Psoas muscle (tissue), 8 donors: ENCODE data around the gene LONRF2. TPM values are rescaled to one million over a fixed set of nuclear protein-coding genes. Genes with fewer than 3 reads are reported as not detected.

Experiments
- ATAC-seq, 4 donors: fragments of 200-7000 bp; cut with Tn5 transposase; one replicate each; pipeline ENCODE4 v1.9.1; 2020; ENCODE audit warnings: moderate library complexity in 3 of 4, mild to moderate bottlenecking in 2 of 4
- DNase-seq, 2 donors: peaks; one replicate each; pipeline ENCODE4 v3.0.0-alpha.2; 2020
- H3K27ac ChIP-seq: fragments of 200-600 bp; one replicate; pipeline ENCODE4 v1.8.0; 2022
- H3K27me3 ChIP-seq, 3 donors: fragments of 200-600 bp in 1 of 3; one replicate each; pipeline versions ENCODE4 v1.6.1 to v1.8.0; 2013 to 2022; ENCODE audit warnings: low read length in 2 of 3, mild to moderate bottlenecking in 2 of 3, moderate library complexity in 1 of 3; ENCODE audit not compliant: insufficient read depth in 3 of 3
- H3K36me3 ChIP-seq, 2 donors: fragments of 200-600 bp in 1 of 2; one replicate each; pipeline versions ENCODE4 v1.6.1 to v1.8.0; 2013 to 2022; ENCODE audit warnings: low read depth in 1 of 2, mild to moderate bottlenecking in 1 of 2, moderate library complexity in 1 of 2; ENCODE audit not compliant: insufficient read depth in 1 of 2
- H3K4me1 ChIP-seq: fragments of 200-600 bp; one replicate; pipeline ENCODE4 v1.8.0; 2022
- H3K4me3 ChIP-seq: fragments of 200-600 bp; one replicate; pipeline ENCODE4 v1.8.0; 2022; ENCODE audit warnings: mild to moderate bottlenecking
- H3K9me3 ChIP-seq: fragments of 200-600 bp; one replicate; pipeline ENCODE4 v1.8.0; 2022
- CTCF ChIP-seq: fragments of 200-600 bp; IDR thresholded peaks from one replicate; pipeline ENCODE4 v1.8.0; 2022; ENCODE audit warnings: antibody characterized with exemption
- WGBS, 3 donors: extraction: QIAGEN DNeasy Blood & Tissue Kit; methylation state at CpG; one replicate each; pipeline versions ENCODE4 v1.1.6 to v1.1.7; 2013; 5-methylcytosine and 5-hydroxymethylcytosine counted together
- intact Hi-C, 2 donors: fragments of 100-400 bp; cut with DNase I; formaldehyde crosslinking; loops; one replicate each; pipeline versions ENCODE4 v1.11.0 to v1.14.2; 2022
- polyA plus RNA-seq, 3 donors: library from polyadenylated mRNA; stranded (reverse); fragments of 200-250 nt; gene quantifications; one replicate each; pipeline ENCODE4 v1.2.3, GENCODE V29; 2013
- total RNA-seq, 4 donors: library from RNA; stranded (reverse); fragmentation: NEBNext Ultra II Directional in 2 of 4; extraction: Animal tissue kit (Norgen Biotek cat#: 25700) in 2 of 4; gene quantifications; one replicate each; pipeline versions ENCODE4 v1.2.1 to v1.2.4, GENCODE V29; 2021 to 2023
- donor health status: healthy with polysubstance abuse.
- donor health status: DM: no; HTN: no; CAD: no; lungs with moderate emphysema.
- donor health status: Bipolar disorder and iron deficiency.
- donor health status: healthy.
- donor health status: DM: yes; HTN: yes; CAD: no.
- donor health status: DM: no; HTN: no; CAD: no.
- donor health status: DM: no; HTN: no; CAD: no.
- donor health status: DM: yes; HTN: yes; CAD: no.

LONRF2 gene
- total and polyA plus RNA-seq, 7 donors: 0.22 to 11.5 (median 5.7) TPM

GRCh38 chr2:100237770-100238169 is 84.5 kb downstream of the LONRF2 start:
- H3K27me3 ChIP-seq: no peaks in the 10 kb centered on the region
- no peak for TF ChIP-seq CTCF
- H3K36me3 ChIP-seq: no peaks in the 10 kb centered on the region
- ATAC-seq (no peak), DNase-seq (no peak)
- H3K4me1 ChIP-seq: peaks cover 3% of the 10 kb centered on the region
- no peak overlapping the region for H3K27ac ChIP-seq
- WGBS, 3 donors: 73 to 83% (median 81%) methylated on average over 8 of the region's 8 CpGs
- no peak overlapping the region for H3K4me3 ChIP-seq
- no peaks in the 10 kb centered on the region for H3K9me3 ChIP-seq
- intact Hi-C loops: loop anchor here in 1 of 2 donors (5.0 kb wide), 1 partner anchor 55 kb away; no protein-coding TSS in a partner anchor

- TF ChIP-seq CTCF: no peak
- DNase-seq: no peak
- WGBS, 3 donors: 79 to 85% (median 80%) methylated on average over 10 of the region's 10 CpGs
- Histone ChIP-seq H3K4me3 (no peak overlapping the region), H3K36me3 (no peaks in the 10 kb centered on the region), H3K27ac (no peak overlapping the region), H3K27me3 (no peaks in the 10 kb centered on the region), H3K9me3 (no peaks in the 10 kb centered on the region), H3K4me1 (peaks cover 3% of the 10 kb centered on the region)
- intact Hi-C loops: loop anchor here in 1 of 2 donors (5.0 kb wide), 1 partner anchor 55 kb away; no protein-coding TSS in a partner anchor
- no peak for ATAC-seq
These were observed 85.1 kb downstream of the LONRF2 start for GRCh38 chr2:100237163-100237562.

- H3K9me3 ChIP-seq: no peaks in the 10 kb centered on the region
- no peak overlapping the region for H3K4me3 ChIP-seq
- peaks cover 3% of the 10 kb centered on the region for H3K4me1 ChIP-seq
- intact Hi-C loops: loop anchor here in 1 of 2 donors (5.0 kb wide), 1 partner anchor 54 kb away; no protein-coding TSS in a partner anchor
- ATAC-seq (no peak), DNase-seq (no peak)
- no peak for TF ChIP-seq CTCF
- H3K27ac ChIP-seq: no peak overlapping the region
- H3K27me3 ChIP-seq: no peaks in the 10 kb centered on the region
- no peaks in the 10 kb centered on the region for H3K36me3 ChIP-seq
- 86 to 95% (median 94%) methylated on average over 6 of the region's 6 CpGs for WGBS, 3 donors
These were observed 86.1 kb downstream of the LONRF2 start for GRCh38 chr2:100236166-100236565.

- Histone ChIP-seq H3K9me3 (no peaks in the 10 kb centered on the region), H3K27me3 (no peaks in the 10 kb centered on the region), H3K4me1 (peaks cover 3% of the 10 kb centered on the region), H3K4me3 (no peak overlapping the region), H3K27ac (no peak overlapping the region), H3K36me3 (no peaks in the 10 kb centered on the region)
- no peak for ATAC-seq
- 89 to 92% (median 89%) methylated on average over 4 of the region's 4 CpGs for WGBS, 3 donors
- no peak for TF ChIP-seq CTCF
- no peak for DNase-seq
- intact Hi-C loops: loop anchor here in 1 of 2 donors (5.0 kb wide), 1 partner anchor 53 kb away; no protein-coding TSS in a partner anchor
These were observed 86.7 kb downstream of the LONRF2 start for GRCh38 chr2:100235581-100235980.

GRCh38 chr2:100235098-100235497 is 87.2 kb downstream of the LONRF2 start:
- Histone ChIP-seq H3K27ac (no peak overlapping the region), H3K36me3 (no peaks in the 10 kb centered on the region), H3K4me3 (no peak overlapping the region), H3K4me1 (peaks cover 3% of the 10 kb centered on the region), H3K9me3 (no peaks in the 10 kb centered on the region), H3K27me3 (no peaks in the 10 kb centered on the region)
- intact Hi-C loops: loop anchor here in 1 of 2 donors (5.0 kb wide), 1 partner anchor 53 kb away; no protein-coding TSS in a partner anchor
- ATAC-seq (no peak), DNase-seq (no peak)
- WGBS, 3 donors: 67 to 71% (median 70%) methylated on average over 16 of the region's 16 CpGs
- no peak for TF ChIP-seq CTCF
